Stimulated activated effector memory CD8-positive, alpha-beta T cell treated with anti-CD3 and anti-CD28 coated beads, Interleukin-12 subunit alpha, Interleukin-12 subunit beta, amount 100 ng/mL, for 72 hours (primary cell): ENCODE results near the gene TSGA10IP.
"Not testable (repeated sequence)": the region's sequence is repeated elsewhere in the genome, so short reads cannot be mapped to it uniquely, and the experiment has no call there.

Experiments used
- ATAC-seq: fragments of 150-1000 bp; cut with Tn5 transposase; 2 replicates; pipeline ENCODE4 v1.10.0; 2021
- DNase-seq, 2 donors: peaks; one replicate each; pipeline ENCODE4 v3.0.0; 2021 to 2022; ENCODE audit warnings: low spot score in 2 of 2
- H3K27ac Mint-ChIP-seq: one replicate; pipeline ENCODE4 v1.8.0; 2022; ENCODE audit warnings: mild to moderate bottlenecking, mixed read lengths
- H3K36me3 Mint-ChIP-seq: one replicate; pipeline ENCODE4 v1.8.0; 2022; ENCODE audit warnings: mild to moderate bottlenecking, mixed read lengths
- H3K4me1 Mint-ChIP-seq: one replicate; pipeline ENCODE4 v1.8.0; 2022; ENCODE audit warnings: mixed read lengths
- H3K4me3 Mint-ChIP-seq: one replicate; pipeline ENCODE4 v1.8.0; 2022; ENCODE audit warnings: mild to moderate bottlenecking, mixed read lengths
- H3K9me3 Mint-ChIP-seq: one replicate; pipeline ENCODE4 v1.8.0; 2022; ENCODE audit warnings: mixed read lengths

Gene TSGA10IP

DNA sequence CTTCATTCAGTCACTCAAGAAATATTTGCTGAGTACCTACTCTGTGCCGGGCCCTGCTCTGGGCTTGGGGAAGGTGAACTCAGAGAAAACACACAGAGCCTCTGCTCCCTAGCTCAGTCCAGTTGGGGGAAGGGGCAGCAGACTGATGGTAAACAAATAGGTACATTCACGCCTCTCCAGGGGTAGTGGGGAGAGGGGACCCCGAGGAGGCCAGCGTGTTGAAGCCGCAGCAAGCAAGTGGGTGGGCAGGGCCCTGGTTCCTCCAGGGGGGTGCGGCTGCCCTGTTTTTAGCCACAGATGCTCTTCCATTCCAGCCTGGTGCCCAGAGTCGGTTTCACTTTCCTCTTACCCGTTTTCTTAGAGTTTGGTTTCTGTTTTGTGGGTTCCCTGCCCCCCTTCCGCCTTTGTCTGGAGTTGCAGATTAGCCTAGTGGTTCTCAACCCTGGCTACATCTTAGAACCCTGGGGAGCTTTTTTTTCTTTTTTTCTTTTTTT is 17.3 kb upstream of the TSGA10IP start:
- H3K27ac Mint-ChIP-seq = peak overlapping the region; percentile 89
- peaks cover 39% of the 10 kb centered on the region for H3K4me1 Mint-ChIP-seq

DNA sequence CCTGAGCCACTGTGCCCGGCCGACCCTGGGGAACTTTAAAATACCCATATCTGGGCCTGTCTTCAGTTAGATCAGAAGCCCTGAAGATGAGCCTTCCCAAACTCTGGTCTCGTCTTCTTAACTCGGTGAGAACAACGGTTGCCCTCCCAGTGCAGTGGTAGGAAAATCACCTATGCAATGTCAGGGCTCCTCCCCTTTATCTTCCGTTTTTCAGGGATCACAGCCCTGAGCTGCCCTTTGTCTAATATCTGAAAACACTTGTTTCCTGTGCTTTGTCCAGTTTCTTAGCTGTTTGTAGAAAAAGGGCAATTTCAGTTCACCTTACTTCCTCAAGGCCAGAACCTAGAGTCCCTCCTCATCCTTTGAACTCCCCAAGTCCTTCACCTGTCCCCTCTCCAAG is 16.6 kb upstream of the TSGA10IP start:
- DNase-seq = no peak
- Mint-ChIP-seq H3K27ac (peak overlapping the region; percentile 89), H3K36me3 (peaks cover 24% of the 10 kb centered on the region), H3K4me1 (peaks cover 39% of the 10 kb centered on the region), H3K9me3 (no peaks in the 10 kb centered on the region), H3K4me3 (peak overlapping the region; percentile 73)
- no peak for ATAC-seq

More for the DNA sequence above, 17.3 kb upstream of the TSGA10IP start:
- peak; percentile 93 for ATAC-seq
- Mint-ChIP-seq H3K36me3 (peaks cover 31% of the 10 kb centered on the region), H3K9me3 (no peaks in the 10 kb centered on the region), H3K4me3 (peak overlapping the region; percentile 73)
- peak; percentile 25 to 73 for DNase-seq

- peaks cover 37% of the 10 kb centered on the region for H3K4me1 Mint-ChIP-seq
- DNase-seq = no peak
Measured at GRCh38 chr11:65931773-65932557, 13.3 kb upstream of the TSGA10IP start.

DNA sequence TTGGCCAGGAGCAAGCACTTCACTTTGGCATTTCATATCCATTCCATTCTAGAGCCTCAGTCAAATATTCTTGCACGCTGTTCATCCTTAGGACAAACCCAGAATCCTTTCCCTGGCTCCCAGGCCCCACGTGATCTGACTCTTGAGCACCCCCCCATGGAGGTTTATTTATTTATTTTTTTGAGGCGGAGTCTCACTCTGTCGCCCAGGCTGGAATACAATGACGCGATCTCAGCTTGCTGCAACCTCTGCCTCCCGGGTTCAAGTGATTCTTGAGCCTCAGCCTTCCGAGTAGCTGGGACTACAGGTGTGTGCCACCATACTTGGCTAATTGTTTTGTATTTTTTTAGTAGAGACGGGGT is 12.7 kb upstream of the TSGA10IP start:
- no peak for DNase-seq
- Mint-ChIP-seq H3K4me1 (peaks cover 31% of the 10 kb centered on the region), H3K27ac (no peak overlapping the region), H3K9me3 (no peaks in the 10 kb centered on the region), H3K36me3 (peaks cover 4% of the 10 kb centered on the region), H3K4me3 (no peak overlapping the region)
- no peak for ATAC-seq

More at GRCh38 chr11:65931773-65932557, 13.3 kb upstream of the TSGA10IP start:
- H3K36me3 Mint-ChIP-seq = peaks cover 10% of the 10 kb centered on the region
- no peak overlapping the region for H3K27ac Mint-ChIP-seq
- no peaks in the 10 kb centered on the region for H3K9me3 Mint-ChIP-seq
- H3K4me3 Mint-ChIP-seq = no peak overlapping the region
- ATAC-seq = no peak

DNA sequence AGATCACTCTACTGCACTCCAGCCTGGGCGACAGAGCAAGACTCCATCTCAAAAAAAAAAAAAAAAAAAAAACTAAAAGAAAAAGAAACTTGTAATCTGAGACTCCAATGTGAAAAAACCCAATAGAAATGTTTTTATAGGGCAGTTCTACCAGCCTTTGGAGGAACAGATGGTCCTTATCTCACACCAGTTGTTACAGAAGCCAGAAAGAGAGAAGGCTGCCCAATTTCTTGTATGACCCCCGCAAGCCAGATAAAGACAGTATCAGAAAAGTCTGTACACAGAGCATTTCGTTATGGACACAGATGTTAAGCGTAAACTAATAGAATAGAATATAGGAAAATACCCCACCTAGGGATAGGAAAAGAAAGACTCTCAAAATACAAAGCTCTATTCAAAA is 11.3 kb upstream of the TSGA10IP start:
- H3K4me1 Mint-ChIP-seq = peaks cover 17% of the 10 kb centered on the region

DNA sequence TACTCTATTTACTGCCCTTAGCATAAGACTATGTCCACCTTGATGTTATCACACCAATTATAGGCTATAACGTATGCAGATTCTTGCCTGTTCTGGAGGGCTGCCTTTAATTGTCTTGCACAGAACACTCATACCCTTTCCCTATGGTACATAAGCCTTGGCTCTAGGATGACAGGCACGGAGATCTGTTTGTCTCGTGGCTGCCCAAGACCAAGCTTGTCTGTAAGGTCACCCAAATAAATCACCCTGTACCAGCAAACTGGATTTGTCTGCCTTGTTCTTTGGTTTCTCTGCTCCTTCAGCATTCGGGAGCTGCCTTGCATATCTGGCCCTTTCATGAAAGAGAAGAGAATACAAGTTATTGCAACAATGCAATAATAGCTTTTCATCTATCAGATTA is 7.5 kb upstream of the TSGA10IP start:
- no peak for ATAC-seq
- no peak for DNase-seq
- Mint-ChIP-seq H3K4me3 (no peak overlapping the region), H3K36me3 (no peaks in the 10 kb centered on the region), H3K9me3 (no peaks in the 10 kb centered on the region), H3K4me1 (peaks cover 18% of the 10 kb centered on the region), H3K27ac (no peak overlapping the region)

More for the DNA sequence above, 11.3 kb upstream of the TSGA10IP start:
- ATAC-seq (no peak), DNase-seq (no peak)
- H3K27ac Mint-ChIP-seq = no peak overlapping the region
- H3K36me3 Mint-ChIP-seq = no peaks in the 10 kb centered on the region
- H3K4me3 Mint-ChIP-seq = no peak overlapping the region
- H3K9me3 Mint-ChIP-seq = no peaks in the 10 kb centered on the region

DNA sequence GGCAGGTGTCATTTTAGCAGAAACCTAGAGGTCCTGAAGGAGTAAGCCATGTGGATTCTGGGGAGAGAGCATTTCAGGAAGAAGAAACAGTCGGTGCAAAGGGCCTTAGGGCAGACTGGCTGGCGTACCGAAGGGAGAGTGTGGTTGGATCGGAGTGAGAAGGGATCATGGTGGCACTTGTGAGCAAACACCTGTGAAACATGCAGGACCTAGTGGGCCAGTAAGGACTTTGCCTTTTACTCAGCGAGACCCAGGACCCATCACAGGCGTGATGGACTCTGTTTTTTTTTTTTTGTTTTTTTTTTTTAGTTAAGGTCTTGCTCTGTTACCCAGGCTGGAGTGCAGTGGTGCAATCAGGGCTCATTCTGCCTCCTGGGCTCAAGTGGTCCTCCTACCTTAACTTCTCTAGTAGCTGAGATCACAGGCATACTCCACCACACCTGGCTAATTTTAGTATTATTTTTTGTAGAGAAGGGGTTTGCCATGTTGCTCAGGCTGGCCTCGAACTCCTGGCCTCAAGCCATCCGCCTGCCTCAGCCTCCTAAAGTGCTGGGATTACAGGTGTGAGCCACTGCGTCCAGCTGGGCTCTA is 3.5 kb upstream of the TSGA10IP start:
- Mint-ChIP-seq H3K4me3 (peak overlapping the region; percentile 14), H3K4me1 (peaks cover 18% of the 10 kb centered on the region), H3K36me3 (no peaks in the 10 kb centered on the region), H3K27ac (peak overlapping the region; percentile 77), H3K9me3 (no peaks in the 10 kb centered on the region)
- ATAC-seq (no peak), DNase-seq (no peak)

DNA sequence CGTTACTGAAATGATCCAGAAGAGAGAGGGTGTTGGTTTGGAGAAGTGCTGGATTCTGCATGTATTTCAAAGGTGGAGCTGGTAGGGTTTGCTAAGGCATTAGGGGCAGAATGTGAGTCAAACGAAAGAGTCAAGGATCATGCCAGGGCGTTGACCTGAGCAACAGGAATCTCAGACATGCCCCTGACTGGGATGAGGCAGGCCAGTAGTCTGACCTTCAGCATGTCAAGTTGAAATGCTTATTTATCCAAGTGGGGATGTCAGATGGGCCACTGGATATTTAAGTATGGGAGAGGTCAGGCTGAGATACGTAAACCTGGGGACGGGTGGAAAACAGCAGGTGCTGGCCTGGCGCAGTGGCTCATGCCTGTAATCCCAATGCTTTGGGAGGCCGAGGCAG is 2.7 kb upstream of the TSGA10IP start:
- DNase-seq = no peak
- peak overlapping the region; percentile 77 for H3K27ac Mint-ChIP-seq
- peaks cover 18% of the 10 kb centered on the region for H3K4me1 Mint-ChIP-seq

GRCh38 chr11:65944191-65944590 is 1.1 kb upstream of the TSGA10IP start:
- DNase-seq (no peak), ATAC-seq (no peak)
- Mint-ChIP-seq H3K4me1 (peaks cover 18% of the 10 kb centered on the region), H3K9me3 (no peaks in the 10 kb centered on the region), H3K4me3 (no peak overlapping the region), H3K36me3 (no peaks in the 10 kb centered on the region), H3K27ac (no peak overlapping the region)

More for the DNA sequence above, 2.7 kb upstream of the TSGA10IP start:
- Mint-ChIP-seq H3K36me3 (no peaks in the 10 kb centered on the region), H3K9me3 (no peaks in the 10 kb centered on the region), H3K4me3 (no peak overlapping the region)
- no peak for ATAC-seq

DNA sequence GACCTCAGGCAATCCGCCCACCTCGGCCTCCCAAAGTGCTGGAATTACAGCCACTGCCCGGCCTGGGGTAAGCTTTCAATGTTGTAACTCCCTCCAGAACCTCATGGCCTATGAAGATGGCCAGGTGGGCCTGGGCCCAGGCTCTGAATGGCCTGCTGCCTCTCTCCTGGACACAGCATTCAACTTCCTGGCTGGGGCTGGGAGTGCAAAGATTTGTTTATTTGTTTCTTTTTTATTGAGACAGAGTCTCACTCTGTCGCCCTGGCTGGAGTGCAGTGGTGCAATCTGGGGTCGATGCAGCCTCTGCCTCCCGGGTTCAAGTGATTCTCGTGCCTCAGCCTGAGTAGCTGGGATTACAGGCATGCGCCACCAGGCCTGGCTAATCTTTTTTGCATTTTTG is 513 bp upstream of the TSGA10IP start:
- Mint-ChIP-seq H3K36me3 (no peaks in the 10 kb centered on the region), H3K9me3 (no peaks in the 10 kb centered on the region), H3K27ac (peak overlapping the region; percentile 37), H3K4me1 (peaks cover 18% of the 10 kb centered on the region), H3K4me3 (no peak overlapping the region)
- ATAC-seq (no peak), DNase-seq (no peak)

GRCh38 chr11:65945941-65946558 is 770 bp downstream of the TSGA10IP start:
- no peak for ATAC-seq
- H3K4me1 Mint-ChIP-seq = peaks cover 7% of the 10 kb centered on the region
- no peak overlapping the region for H3K4me3 Mint-ChIP-seq
- H3K9me3 Mint-ChIP-seq = no peaks in the 10 kb centered on the region
- no peaks in the 10 kb centered on the region for H3K36me3 Mint-ChIP-seq
- H3K27ac Mint-ChIP-seq = no peak overlapping the region
- DNase-seq = no peak

GRCh38 chr11:65946655-65947054 is 1.4 kb downstream of the TSGA10IP start:
- H3K9me3 Mint-ChIP-seq = no peaks in the 10 kb centered on the region
- H3K4me3 Mint-ChIP-seq = no peak overlapping the region
- DNase-seq (no peak), ATAC-seq (no peak)
- H3K36me3 Mint-ChIP-seq = no peaks in the 10 kb centered on the region
- H3K4me1 Mint-ChIP-seq = peaks cover 1% of the 10 kb centered on the region
- no peak overlapping the region for H3K27ac Mint-ChIP-seq

DNA sequence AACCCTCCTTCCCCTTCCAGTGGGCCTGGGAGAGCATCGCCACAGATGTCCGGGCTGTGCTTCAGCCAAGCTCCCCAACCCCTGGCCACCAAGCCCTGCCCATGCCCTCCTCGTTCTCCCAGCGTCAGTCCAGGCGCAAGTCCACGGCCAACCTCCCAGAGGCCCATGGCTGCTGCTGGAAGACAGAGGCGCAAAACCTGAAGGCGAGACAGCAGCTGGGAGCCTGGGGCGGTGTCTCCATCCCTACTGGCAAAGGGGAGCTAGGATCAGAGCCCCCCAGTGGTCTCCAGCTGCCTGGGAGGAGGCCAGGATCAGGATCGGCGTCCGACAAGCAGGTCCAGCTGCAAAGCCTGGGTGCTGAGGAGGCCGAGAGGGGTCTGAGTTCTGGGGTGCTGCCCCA is 1.9 kb downstream of the TSGA10IP start:
- H3K9me3 Mint-ChIP-seq = no peaks in the 10 kb centered on the region
- H3K4me3 Mint-ChIP-seq = no peak overlapping the region
- ATAC-seq (no peak), DNase-seq (no peak)
- H3K27ac Mint-ChIP-seq = no peak overlapping the region
- H3K4me1 Mint-ChIP-seq = no peaks in the 10 kb centered on the region
- no peaks in the 10 kb centered on the region for H3K36me3 Mint-ChIP-seq

GRCh38 chr11:65947603-65948125 is 2.4 kb downstream of the TSGA10IP start:
- no peaks in the 10 kb centered on the region for H3K9me3 Mint-ChIP-seq
- ATAC-seq = no peak
- no peak overlapping the region for H3K27ac Mint-ChIP-seq
- no peak for DNase-seq
- no peaks in the 10 kb centered on the region for H3K36me3 Mint-ChIP-seq
- H3K4me3 Mint-ChIP-seq = no peak overlapping the region
- H3K4me1 Mint-ChIP-seq = no peaks in the 10 kb centered on the region

DNA sequence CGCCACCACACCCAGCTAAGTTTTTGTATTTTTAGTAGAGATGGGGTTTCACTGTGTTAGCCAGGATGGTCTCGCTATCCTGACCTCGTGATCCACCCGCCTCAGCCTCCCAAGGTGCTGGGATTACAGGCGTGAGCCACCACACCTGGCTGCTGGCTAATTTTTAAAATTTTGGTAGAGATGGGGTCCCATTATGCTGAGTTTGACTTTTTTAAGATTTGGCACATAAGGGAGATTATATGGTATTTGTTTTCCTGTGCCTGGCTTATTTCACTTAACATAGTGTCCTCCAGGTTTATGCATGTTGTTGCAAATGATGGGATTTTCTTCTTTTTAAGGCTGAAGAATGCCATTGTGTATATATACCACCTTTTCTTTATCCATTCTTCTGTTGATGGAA is 5.4 kb downstream of the TSGA10IP start:
- not testable (repeated sequence) for H3K27ac Mint-ChIP-seq, DNase-seq, ATAC-seq, H3K4me3 Mint-ChIP-seq, H3K4me1 Mint-ChIP-seq, H3K9me3 Mint-ChIP-seq, H3K36me3 Mint-ChIP-seq
